HT1080 (cell line): ENCODE results near the gene C16orf74. TPM values are rescaled to one million over a fixed set of nuclear protein-coding genes. Genes with fewer than 3 reads are reported as not detected.

Experiments used
- DNase-seq: peaks from one replicate; pipeline ENCODE4 v3.0.0-alpha.2; 2015; ENCODE audit warnings: low read depth
- total RNA-seq: library from RNA; depleted of rRNA; stranded (reverse); fragments of >200 nt; shearing (Covaris generic); gene quantifications from 2 replicates; pipeline ENCODE4 v1.2.3, GENCODE V29; 2014

Gene C16orf74
- total RNA-seq, 1 experiment from 2014 or later = 46.0 TPM

GRCh38 chr16:85696781-85697180 lies 54.1 kb downstream of the C16orf74 start:
- no peak for DNase-seq

GRCh38 chr16:85695196-85696128 lies 55.4 kb downstream of the C16orf74 start:
- no peak for DNase-seq

GRCh38 chr16:85690469-85691064 lies 60.3 kb downstream of the C16orf74 start:
- DNase-seq = no peak

GRCh38 chr16:85689950-85690320 lies 61.0 kb downstream of the C16orf74 start:
- no peak for DNase-seq

- no peak for DNase-seq
Measured at GRCh38 chr16:85689285-85689949, 61.5 kb downstream of the C16orf74 start.

GRCh38 chr16:85688586-85689284 lies 62.2 kb downstream of the C16orf74 start, which contains the start of gene GINS2:
TSS of gene GINS2 (minus strand) at chr16:85688954. CDS start at chr16:85688898, 56 bp downstream.
- peak; percentile 84 for DNase-seq

- DNase-seq = no peak
Measured at GRCh38 chr16:85687651-85688471, 63.0 kb downstream of the C16orf74 start.

GRCh38 chr16:85686912-85687591 lies 63.8 kb downstream of the C16orf74 start:
- no peak for DNase-seq

GRCh38 chr16:85685251-85685650 lies 65.6 kb downstream of the C16orf74 start:
- DNase-seq = no peak

GRCh38 chr16:85683363-85683762 lies 67.5 kb downstream of the C16orf74 start:
- DNase-seq = no peak

- DNase-seq = no peak
Measured at GRCh38 chr16:85682516-85682915, 68.4 kb downstream of the C16orf74 start.

- DNase-seq = no peak
Measured at GRCh38 chr16:85681255-85681654, 69.6 kb downstream of the C16orf74 start.

- DNase-seq = no peak
Measured at GRCh38 chr16:85680352-85680944, 70.4 kb downstream of the C16orf74 start.

GRCh38 chr16:85679870-85680269 lies 71.0 kb downstream of the C16orf74 start:
- DNase-seq = no peak

- DNase-seq = no peak
Measured at GRCh38 chr16:85678821-85679220, 72.1 kb downstream of the C16orf74 start.

- DNase-seq = no peak
Measured at GRCh38 chr16:85678016-85678415, 72.9 kb downstream of the C16orf74 start.

GRCh38 chr16:85677383-85677967 lies 73.4 kb downstream of the C16orf74 start:
- no peak for DNase-seq

- no peak for DNase-seq
Measured at GRCh38 chr16:85676466-85676865, 74.4 kb downstream of the C16orf74 start.

- peak; percentile 23 for DNase-seq
Measured at GRCh38 chr16:85675251-85675874, 75.5 kb downstream of the C16orf74 start.
